GOT3 (cell line): ENCODE measurements around the gene DUSP15.
"Not testable (repeated sequence)": the region's sequence is repeated elsewhere in the genome, so short reads cannot be mapped to it uniquely, and the experiment has no call there.

ENCODE experiments used
- DNase-seq: peaks from one replicate; lab custom pipeline; 2025; ENCODE audit warnings: mixed read lengths; lab: John Stamatoyannopoulos, UW

Gene DUSP15

DNA sequence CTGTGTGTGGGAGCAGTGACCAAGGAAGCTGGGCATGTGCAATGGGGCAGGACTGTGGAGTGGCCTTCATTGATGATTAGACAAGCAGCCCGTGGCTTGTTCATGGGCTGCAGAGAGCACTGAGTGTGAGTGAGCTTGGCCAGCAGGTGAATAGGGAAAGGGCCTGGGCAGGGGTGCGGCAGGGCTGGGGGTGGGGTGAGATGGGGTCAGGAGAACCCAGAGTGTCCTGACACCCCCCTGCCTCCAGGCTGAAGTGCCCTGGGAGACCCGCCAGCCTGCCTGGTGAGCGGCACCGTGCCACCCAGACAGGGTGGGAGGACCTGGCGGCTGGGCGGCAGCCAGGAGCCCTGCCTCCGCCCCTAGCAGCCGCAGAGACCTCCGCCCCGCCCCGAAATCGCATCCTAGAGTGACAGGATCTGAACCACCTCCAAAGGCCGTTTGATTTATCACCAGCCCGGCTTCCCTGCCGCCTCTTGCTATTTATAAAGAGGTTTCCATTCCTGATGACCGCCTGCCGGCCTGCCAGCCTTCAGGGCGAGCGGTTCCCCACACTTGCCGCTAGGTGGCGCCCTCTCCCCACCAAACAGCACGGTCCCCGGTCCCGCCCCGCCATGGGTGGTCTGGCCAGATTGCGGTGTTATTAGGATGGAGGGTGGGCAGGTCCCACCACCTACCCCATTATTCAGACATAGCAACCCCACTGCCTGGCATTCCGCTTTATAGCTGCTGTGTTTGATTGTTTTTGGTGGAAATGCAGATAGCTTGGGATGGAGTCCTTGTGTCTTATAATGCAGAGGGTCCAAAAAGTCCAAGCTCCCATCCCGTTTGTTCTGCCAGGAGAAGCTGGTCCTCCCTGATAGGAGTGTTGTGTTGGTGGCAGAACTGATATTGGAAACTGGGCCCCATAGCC is 47.7 kb downstream of the DUSP15 start:
- peak; percentile 46 for DNase-seq

- no peak for DNase-seq
Measured at GRCh38 chr20:31821427-31821826, 48.9 kb downstream of the DUSP15 start.

GRCh38 chr20:31820228-31820627 is 50.1 kb downstream of the DUSP15 start:
- no peak for DNase-seq

- DNase-seq: no peak
Measured at GRCh38 chr20:31819083-31819784, 51.1 kb downstream of the DUSP15 start, which contains the start of gene MYLK2. MYLK2 (plus strand) TSS chr20:31819356; CDS start chr20:31819581, 225 bp downstream.

DNA sequence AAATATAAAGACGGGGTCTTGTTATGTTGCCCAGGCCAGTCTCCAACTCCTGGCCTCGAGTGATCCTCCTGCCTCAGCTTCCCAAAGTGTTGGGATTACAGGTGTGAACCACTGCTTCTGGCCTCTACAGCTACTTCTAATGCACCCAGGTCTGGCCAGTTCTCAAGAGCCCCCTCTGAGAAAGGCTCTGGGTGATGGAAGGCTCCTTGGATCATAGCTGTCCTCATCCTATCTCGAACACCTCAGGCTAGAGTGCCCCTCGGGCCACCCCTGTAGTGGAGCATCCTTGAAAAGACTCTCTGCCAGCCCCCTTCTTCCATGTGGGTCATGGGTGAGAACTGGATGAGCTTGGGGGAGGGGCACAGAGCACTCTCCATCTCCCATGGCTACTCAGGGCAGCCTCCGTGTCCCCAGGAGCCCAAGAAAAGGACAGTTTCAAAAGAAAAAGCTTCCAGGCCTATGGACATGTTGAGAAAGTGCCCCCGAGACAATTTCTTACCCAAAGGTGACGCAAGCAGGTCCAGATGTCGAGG is 51.9 kb downstream of the DUSP15 start:
- DNase-seq: no peak

- no peak for DNase-seq
Measured at GRCh38 chr20:31817461-31817860, 52.9 kb downstream of the DUSP15 start.

GRCh38 chr20:31816221-31816620 is 54.1 kb downstream of the DUSP15 start:
- DNase-seq: no peak

- no peak for DNase-seq
Measured at GRCh38 chr20:31815408-31816188, 54.7 kb downstream of the DUSP15 start.

- not testable (repeated sequence) for DNase-seq
Measured at GRCh38 chr20:31814142-31814541, 56.2 kb downstream of the DUSP15 start.

GRCh38 chr20:31813611-31814010 is 56.7 kb downstream of the DUSP15 start:
- DNase-seq: no peak

- DNase-seq: no peak
Measured at GRCh38 chr20:31811796-31812728, 58.3 kb downstream of the DUSP15 start.

DNA sequence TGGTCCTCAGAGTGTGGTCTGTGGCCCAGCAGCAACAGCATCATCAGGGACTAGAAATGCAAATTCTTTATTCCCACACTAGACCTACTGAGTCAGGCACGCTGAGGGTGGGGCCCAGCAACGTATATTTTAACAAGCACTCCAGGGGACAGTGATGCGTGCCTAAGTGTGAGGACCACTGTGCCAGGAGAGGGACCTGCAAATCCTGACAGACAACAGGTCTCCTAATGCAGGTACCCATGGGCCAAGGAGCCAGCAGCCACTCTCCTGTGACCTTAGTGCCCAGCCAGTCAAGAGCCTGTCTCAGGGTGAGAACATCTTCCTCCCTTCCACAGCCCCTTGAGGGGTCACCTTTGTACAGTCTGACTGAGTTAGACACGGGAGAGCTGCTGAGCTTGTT is 59.1 kb downstream of the DUSP15 start:
- no peak for DNase-seq
